SK-N-MC (cell line): Measurements from ENCODE around the gene TBL1X.

Experiments used
- DNase-seq: peaks from one replicate; pipeline ENCODE4 v3.0.0-alpha.2; 2011; ENCODE audit warnings: low read depth, low spot score
- H3K27ac ChIP-seq: fragments of 200-600 bp; sonication (generic); 2 replicates; pipeline ENCODE4 v1.5.1; 2016; ENCODE audit warnings: mixed run types
- H3K36me3 ChIP-seq: fragments of 200-600 bp; sonication (generic); 2 replicates; pipeline ENCODE4 v1.6.1; 2017; ENCODE audit warnings: antibody characterized with exemption, low read length, mixed read lengths; ENCODE audit not compliant: insufficient read depth
- H3K4me3 ChIP-seq: fragments of 200-600 bp; sonication (generic); 2 replicates; pipeline ENCODE4 v1.5.1; 2016
- H3K9ac ChIP-seq: fragments of 200-600 bp; sonication (generic); 2 replicates; pipeline ENCODE4 v1.8.0; 2017; ENCODE audit warnings: mixed run types, mixed read lengths; ENCODE audit not compliant: insufficient read length
- H3K9me3 ChIP-seq: fragments of 200-600 bp; sonication (generic); 2 replicates; pipeline ENCODE4 v1.6.1; 2017; ENCODE audit warnings: low read depth, mild to moderate bottlenecking, antibody characterized with exemption, low read length, moderate library complexity, mixed read lengths
- EZH2 ChIP-seq: fragments of 200-600 bp; sonication (generic); IDR thresholded peaks from one replicate; pipeline ENCODE4 v1.6.1; 2017; ENCODE audit warnings: antibody characterized with exemption
- FOXP2 ChIP-seq: optimal IDR thresholded peaks from 2 replicates; pipeline ENCODE3; 2011; ENCODE audit warnings: mild to moderate bottlenecking, moderate library complexity; ENCODE audit not compliant: insufficient read depth; ENCODE audit errors: extremely low read length, control extremely low read depth
- POLR2AphosphoS5 ChIP-seq: IDR thresholded peaks from 2 replicates; pipeline ENCODE4 v1.6.1; 2012; ENCODE audit warnings: mild to moderate bottlenecking, low read depth, low read length, borderline replicate concordance

The TBL1X gene

DNA sequence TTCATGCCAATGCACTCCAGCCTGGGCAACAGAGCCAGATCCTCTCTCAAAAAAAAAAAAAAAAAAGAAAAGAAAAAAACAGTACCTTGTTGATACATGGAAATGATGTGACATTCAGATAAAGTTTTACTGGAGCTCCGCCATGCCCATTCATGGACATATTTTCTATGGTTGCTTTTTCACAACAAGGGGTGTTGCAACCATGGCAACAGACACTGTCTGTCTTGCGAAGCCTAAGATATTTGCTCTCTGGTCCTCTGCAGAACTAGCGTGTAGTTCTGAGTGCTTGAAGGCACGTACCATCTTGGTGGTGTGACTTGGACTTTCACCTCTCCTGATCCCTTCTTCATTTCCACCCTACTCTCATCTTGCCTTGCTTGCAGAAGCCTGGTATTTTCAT lies 53.2 kb downstream of the TBL1X start:
- no peaks in the 10 kb centered on the region for H3K36me3 ChIP-seq
- H3K4me3 ChIP-seq: no peak overlapping the region
- H3K9ac ChIP-seq: no peak overlapping the region
- TF ChIP-seq POLR2AphosphoS5: no peak
- no peak for TF ChIP-seq EZH2
- TF ChIP-seq FOXP2: no peak
- DNase-seq: no peak
- no peaks in the 10 kb centered on the region for H3K9me3 ChIP-seq
- no peak overlapping the region for H3K27ac ChIP-seq

DNA sequence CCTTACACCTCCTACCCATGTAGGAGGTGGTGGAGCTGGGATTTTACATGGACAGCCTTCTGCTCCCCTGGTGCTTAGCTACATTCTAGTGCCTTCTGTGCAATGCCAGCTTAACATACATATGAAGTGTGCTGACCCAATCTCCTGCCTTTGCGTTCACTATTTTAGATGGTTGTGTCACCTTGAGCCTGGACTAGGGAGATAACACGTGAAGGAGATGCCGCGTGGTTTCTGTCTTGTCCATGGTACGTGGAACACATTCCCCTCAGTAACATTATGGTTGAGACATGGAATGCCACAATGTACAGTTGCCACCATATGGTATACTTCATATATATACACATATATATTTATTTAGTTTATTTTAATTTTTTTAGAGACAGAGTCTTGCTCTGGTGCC lies 54.0 kb downstream of the TBL1X start:
- Histone ChIP-seq H3K27ac (no peak overlapping the region), H3K9me3 (no peaks in the 10 kb centered on the region), H3K9ac (no peak overlapping the region), H3K4me3 (no peak overlapping the region), H3K36me3 (no peaks in the 10 kb centered on the region)
- DNase-seq: no peak
- no peak for TF ChIP-seq EZH2
- no peak for TF ChIP-seq POLR2AphosphoS5
- no peak for TF ChIP-seq FOXP2

GRCh38 chrX:9519546-9520216 lies 54.8 kb downstream of the TBL1X start:
- no peak overlapping the region for H3K9ac ChIP-seq
- no peak for DNase-seq
- no peak overlapping the region for H3K27ac ChIP-seq
- TF ChIP-seq FOXP2 (no peak), EZH2 (no peak), POLR2AphosphoS5 (no peak)
- H3K9me3 ChIP-seq: no peaks in the 10 kb centered on the region
- H3K4me3 ChIP-seq: no peak overlapping the region
- H3K36me3 ChIP-seq: no peaks in the 10 kb centered on the region

GRCh38 chrX:9520217-9520590 lies 55.3 kb downstream of the TBL1X start:
- Histone ChIP-seq H3K4me3 (no peak overlapping the region), H3K27ac (no peak overlapping the region), H3K9me3 (no peaks in the 10 kb centered on the region), H3K9ac (no peak overlapping the region), H3K36me3 (no peaks in the 10 kb centered on the region)
- DNase-seq: no peak
- no peak for TF ChIP-seq POLR2AphosphoS5
- no peak for TF ChIP-seq FOXP2
- no peak for TF ChIP-seq EZH2

- TF ChIP-seq EZH2 (no peak), FOXP2 (no peak), POLR2AphosphoS5 (no peak)
- no peak for DNase-seq
- Histone ChIP-seq H3K9ac (no peak overlapping the region), H3K4me3 (no peak overlapping the region), H3K27ac (no peak overlapping the region), H3K9me3 (no peaks in the 10 kb centered on the region), H3K36me3 (no peaks in the 10 kb centered on the region)
Measured at GRCh38 chrX:9522378-9523155, 57.7 kb downstream of the TBL1X start.

GRCh38 chrX:9525511-9526248 lies 60.8 kb downstream of the TBL1X start:
- Histone ChIP-seq H3K9ac (no peak overlapping the region), H3K36me3 (no peaks in the 10 kb centered on the region), H3K4me3 (no peak overlapping the region), H3K9me3 (no peaks in the 10 kb centered on the region), H3K27ac (no peak overlapping the region)
- DNase-seq: no peak
- TF ChIP-seq FOXP2 (no peak), EZH2 (no peak), POLR2AphosphoS5 (no peak)

GRCh38 chrX:9526965-9527364 lies 62.1 kb downstream of the TBL1X start:
- TF ChIP-seq FOXP2 (no peak), POLR2AphosphoS5 (no peak), EZH2 (no peak)
- DNase-seq: no peak
- Histone ChIP-seq H3K9ac (no peak overlapping the region), H3K4me3 (no peak overlapping the region), H3K36me3 (no peaks in the 10 kb centered on the region), H3K9me3 (no peaks in the 10 kb centered on the region), H3K27ac (no peak overlapping the region)

- TF ChIP-seq POLR2AphosphoS5: no peak
- no peak overlapping the region for H3K27ac ChIP-seq
- H3K36me3 ChIP-seq: no peaks in the 10 kb centered on the region
- H3K4me3 ChIP-seq: no peak overlapping the region
- no peak for DNase-seq
- no peak overlapping the region for H3K9ac ChIP-seq
- no peaks in the 10 kb centered on the region for H3K9me3 ChIP-seq
Measured at GRCh38 chrX:9528498-9528897, 63.6 kb downstream of the TBL1X start.
